ENCODE measurements around the gene YDJC.
"Not testable (repeated sequence)": the region's sequence is repeated elsewhere in the genome, so short reads cannot be mapped to it uniquely, and the experiment has no call there.

Gene YDJC

DNA sequence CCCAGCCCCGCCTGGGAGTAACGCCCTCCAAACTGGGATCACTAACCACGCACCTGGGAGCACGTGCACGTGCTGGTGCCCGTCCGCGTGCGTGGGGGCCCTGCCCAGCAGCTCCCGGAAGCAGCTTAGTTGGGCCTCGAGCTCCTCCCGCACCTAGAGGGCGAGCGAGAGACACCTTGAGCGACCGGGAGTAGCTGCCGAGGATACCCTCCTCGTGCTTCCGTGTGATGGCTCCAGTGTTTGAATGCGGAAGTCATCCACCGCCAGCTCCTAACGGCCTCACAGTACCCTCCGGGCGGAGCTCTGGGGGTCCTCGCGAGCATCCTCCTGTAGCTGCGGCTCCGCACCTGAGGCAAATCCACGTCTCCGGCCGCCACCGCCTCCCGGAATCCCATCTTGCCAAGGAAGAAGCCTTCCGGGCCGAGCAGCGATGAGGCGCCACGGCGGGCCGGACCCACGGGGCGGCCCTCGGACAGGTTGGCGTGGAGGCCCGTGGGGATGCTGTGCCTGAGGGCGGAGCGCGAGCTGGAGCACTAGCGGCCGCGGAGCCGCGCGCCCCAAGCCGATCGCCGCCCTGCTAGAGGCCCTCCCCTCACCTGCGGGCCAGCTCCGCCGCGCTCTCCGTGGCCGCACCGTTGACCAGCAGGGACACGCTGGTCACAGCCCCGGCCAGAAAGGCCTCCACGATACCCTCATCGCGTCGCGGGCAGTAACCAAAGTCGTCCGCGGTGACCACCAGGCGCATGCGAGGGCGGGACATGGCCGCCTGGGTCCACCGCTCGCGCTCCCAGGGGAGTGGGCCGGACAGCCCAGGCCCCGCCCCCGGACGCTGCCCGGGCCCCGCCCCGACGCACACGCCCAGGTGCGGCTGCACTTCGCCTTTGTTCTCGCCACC is at the start of gene YDJC:
Gene YDJC (minus strand): TSS at position 768 of the 895 bp plus-strand sequence. CDS start 8 bp downstream, at position 760.
- DNase-seq (ENCODE audit: low spot score) = peak; percentile 97
- in situ Hi-C loops (cut with MboI; ENCODE audit: low pct_unique_long_range_greater_than_20kb, low sequenced_read_pairs, unreplicated experiment) = no loop called here
- TF ChIP-seq CTCF (IDR thresholded peaks at IDR 0.05; ENCODE audit: extremely low read depth, insufficient read depth, missing control alignments) = peak; percentile 87

DNA sequence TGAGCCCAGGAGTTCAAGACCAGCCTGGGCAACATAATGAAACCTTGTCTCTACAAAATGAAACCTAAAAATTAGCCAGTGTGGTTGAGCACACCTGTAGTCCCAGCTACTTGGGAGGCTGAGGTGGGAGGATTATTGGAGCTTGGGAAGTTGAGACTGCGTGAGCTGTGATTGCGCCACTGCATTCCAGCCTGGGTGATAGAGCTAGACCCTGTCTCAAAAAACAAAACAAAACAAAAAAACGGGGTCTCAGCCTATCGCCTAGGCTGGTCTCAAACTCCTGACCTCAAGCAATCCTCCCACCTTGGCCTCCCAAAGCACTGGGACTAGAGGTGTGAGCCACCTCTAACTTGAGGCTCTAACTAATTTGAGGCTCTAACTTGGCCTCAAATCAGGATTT is 49.6 kb upstream of the YDJC start:
- no peak for DNase-seq (ENCODE audit: low spot score)
- TF ChIP-seq CTCF (IDR thresholded peaks at IDR 0.05; ENCODE audit: extremely low read depth, insufficient read depth, missing control alignments) = no peak
- in situ Hi-C loops (cut with MboI; ENCODE audit: low pct_unique_long_range_greater_than_20kb, low sequenced_read_pairs, unreplicated experiment) = no loop called here

GRCh38 chr22:21678842-21679241 is 49.0 kb upstream of the YDJC start:
- in situ Hi-C loops (cut with MboI; ENCODE audit: low pct_unique_long_range_greater_than_20kb, low sequenced_read_pairs, unreplicated experiment); DNase-seq (ENCODE audit: low spot score): not testable (repeated sequence)

DNA sequence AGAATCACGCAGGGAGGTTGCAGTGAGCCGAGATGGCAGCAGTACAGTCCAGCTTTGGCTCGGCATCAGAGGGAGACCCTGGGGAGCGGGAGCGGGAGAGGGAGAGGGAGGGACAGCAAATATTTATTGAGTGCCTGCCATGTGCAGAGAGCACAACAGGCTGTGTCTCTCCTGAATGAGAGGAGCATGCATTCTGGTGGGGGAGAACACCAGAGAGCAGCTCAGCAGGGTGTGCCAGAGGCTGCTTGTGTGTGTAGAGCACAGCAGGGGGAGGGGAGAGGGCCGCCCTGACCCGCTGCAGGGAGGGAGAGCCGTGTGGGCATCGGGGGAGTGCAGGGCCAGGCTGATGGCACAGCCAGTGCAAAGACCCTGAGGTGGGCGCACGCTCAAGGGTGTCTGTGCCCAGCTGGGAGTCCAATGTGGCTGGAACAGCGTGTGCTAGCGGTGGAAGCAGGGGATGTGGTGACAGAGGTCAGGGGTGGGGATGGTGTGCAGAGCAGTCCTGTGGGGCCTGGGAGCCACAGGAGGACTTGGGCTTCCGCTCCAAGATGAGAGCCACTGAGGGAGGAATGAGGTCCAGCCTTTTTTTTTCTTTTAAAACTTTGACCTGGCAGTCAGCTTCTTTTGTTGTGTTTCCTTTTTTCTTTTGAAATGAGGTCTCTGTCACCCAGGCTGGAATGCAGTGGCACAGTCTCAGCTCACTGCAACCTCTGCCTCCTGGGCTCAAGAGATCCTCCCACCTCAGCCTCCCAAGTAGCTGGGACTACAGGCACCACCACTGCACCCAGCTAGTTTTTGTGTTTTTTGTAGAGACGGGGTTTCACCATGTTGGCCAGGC is 48.0 kb upstream of the YDJC start:
- in situ Hi-C loops (cut with MboI; ENCODE audit: low pct_unique_long_range_greater_than_20kb, low sequenced_read_pairs, unreplicated experiment) = no loop called here

DNA sequence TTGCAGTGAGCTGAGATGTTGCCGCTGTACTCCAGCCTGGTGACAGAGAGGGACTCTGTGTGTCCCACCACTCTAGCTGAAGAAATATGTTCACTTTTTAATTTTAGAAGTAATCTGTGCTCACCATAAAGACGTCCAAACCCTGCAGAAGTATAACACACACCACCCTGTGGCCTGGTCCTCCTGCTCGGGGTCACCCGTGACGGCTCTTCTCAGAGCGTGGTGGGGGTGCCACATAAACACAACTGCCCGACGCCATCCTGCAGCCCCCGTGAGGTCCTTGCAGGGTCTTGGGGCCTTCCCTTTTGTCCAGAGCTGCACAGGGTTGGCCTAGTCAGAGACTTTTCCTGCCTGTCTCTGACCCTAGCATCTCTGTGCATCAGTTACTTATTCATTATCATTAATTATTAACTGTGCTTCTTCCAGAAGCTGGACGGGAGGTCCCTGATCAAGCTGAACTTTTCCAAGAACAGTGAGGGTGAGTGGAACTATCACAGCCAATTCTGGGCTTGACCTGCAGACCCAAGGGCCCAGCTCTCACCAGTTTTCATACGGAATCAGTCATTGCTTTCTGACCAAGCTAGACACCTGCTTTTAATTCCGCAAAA is 44.9 kb upstream of the YDJC start:
- in situ Hi-C loops (cut with MboI; ENCODE audit: low pct_unique_long_range_greater_than_20kb, low sequenced_read_pairs, unreplicated experiment) = no loop called here
- no peak for DNase-seq (ENCODE audit: low spot score)
- no peak for TF ChIP-seq CTCF (IDR thresholded peaks at IDR 0.05; ENCODE audit: extremely low read depth, insufficient read depth, missing control alignments)

More for the DNA sequence above, 48.0 kb upstream of the YDJC start:
- no peak for DNase-seq (ENCODE audit: low spot score)
- no peak for TF ChIP-seq CTCF (IDR thresholded peaks at IDR 0.05; ENCODE audit: extremely low read depth, insufficient read depth, missing control alignments)

GRCh38 chr22:21673534-21674321 is 43.9 kb upstream of the YDJC start:
- no peak for DNase-seq (ENCODE audit: low spot score)
- no peak for TF ChIP-seq CTCF (IDR thresholded peaks at IDR 0.05; ENCODE audit: extremely low read depth, insufficient read depth, missing control alignments)
- in situ Hi-C loops (cut with MboI; ENCODE audit: low pct_unique_long_range_greater_than_20kb, low sequenced_read_pairs, unreplicated experiment) = no loop called here

All from GM13977 (cell line).